Keratinocyte (primary cell): ENCODE data around the gene ITPR2.

Source experiments
- CTCF ChIP-seq, 3 experiments: IDR thresholded peaks in 1 of 3; conservative IDR thresholded peaks in 1 of 3; optimal IDR thresholded peaks in 1 of 3; 2 replicates in 2 of 3; 3 replicates in 1 of 3; pipeline versions ENCODE3 to v1.5.1; 2011; ENCODE audit warnings: low read length in 3 of 3, mild to moderate bottlenecking in 3 of 3, moderate library complexity in 2 of 3, control low read depth in 1 of 3, inconsistent platforms in 1 of 3; ENCODE audit not compliant: insufficient read depth in 2 of 3; ENCODE audit errors: extremely low read depth in 1 of 3
- EZH2 ChIP-seq: IDR thresholded peaks from one replicate; pipeline ENCODE4 v1.6.1; 2012; ENCODE audit warnings: inconsistent platforms, mild to moderate bottlenecking, low read length, moderate library complexity

- no peak for TF ChIP-seq CTCF (optimal IDR thresholded peaks at IDR 0.05 in 1 of 3, IDR thresholded peaks at IDR 0.05 in 1 of 3, conservative IDR thresholded peaks at IDR 0.05 in 1 of 3; ENCODE audit: extremely low read depth in 1 of 3, insufficient read depth in 2 of 3, low read length in 3 of 3)
- TF ChIP-seq EZH2 = no peak
These were observed 535.5 kb downstream of the ITPR2 start for GRCh38 chr12:26297396-26298070.
